Body of pancreas (tissue), 4 donors: ENCODE measurements around the gene TM7SF2.

Experiments
- CTCF ChIP-seq, 7 experiments: fragments of 450-650 bp in 4 of 7; fragments of 200-600 bp in 3 of 7; sonication (generic) in 3 of 7; IDR thresholded peaks; one replicate each; pipeline ENCODE4 v1.5.1; 2016 to 2019; ENCODE audit warnings: antibody characterized with exemption in 7 of 7
- POLR2A ChIP-seq, 3 donors: fragments of 450-650 bp; IDR thresholded peaks; one replicate each; pipeline ENCODE4 v1.6.1; 2016; ENCODE audit warnings: antibody characterized with exemption in 3 of 3, mild to moderate bottlenecking in 2 of 3

DNA sequence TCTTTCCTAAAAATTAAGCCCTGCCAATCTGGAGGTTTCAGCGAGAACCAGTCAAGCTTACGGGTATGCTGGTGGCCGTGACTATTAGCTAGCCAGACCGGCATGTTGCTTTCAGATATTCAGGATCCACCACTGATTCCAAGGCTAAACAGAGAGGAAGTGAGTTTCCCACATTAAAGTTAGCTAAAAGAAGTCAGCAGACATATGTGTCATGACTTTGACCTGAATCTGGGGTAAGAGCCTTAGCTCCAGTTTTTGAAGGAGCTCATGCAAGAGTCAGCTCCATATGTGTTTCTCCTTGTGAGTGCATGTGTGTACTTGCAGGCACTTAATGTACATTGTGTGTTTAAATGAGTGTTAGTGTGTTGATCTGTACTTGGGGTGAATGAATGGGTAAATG, 26.2 kb upstream of the TM7SF2 start:
- TF ChIP-seq CTCF (IDR thresholded peaks at IDR 0.05): no peak
- TF ChIP-seq POLR2A (IDR thresholded peaks at IDR 0.05): no peak
